Endothelial cell of umbilical vein (primary cell): ENCODE measurements around the gene CCND2.

Experiments used
- EZH2 ChIP-seq: IDR thresholded peaks from 2 replicates; pipeline ENCODE4 v1.6.1; 2012; ENCODE audit warnings: borderline replicate concordance, low read depth, mild to moderate bottlenecking, moderate library complexity, low read length, inconsistent platforms; ENCODE audit not compliant: severe bottlenecking
- FOS ChIP-seq: IDR thresholded peaks from 2 replicates; pipeline ENCODE4 v1.6.1; 2011; ENCODE audit warnings: mild to moderate bottlenecking, low read length, moderate library complexity, borderline replicate concordance; ENCODE audit not compliant: insufficient read depth
- MYC ChIP-seq: IDR thresholded peaks from one replicate; pipeline ENCODE4 v1.6.1; 2011; ENCODE audit warnings: mild to moderate bottlenecking, low read depth, low read length
- POLR2A ChIP-seq: IDR thresholded peaks from 2 replicates; pipeline ENCODE4 v1.6.1; 2012; ENCODE audit warnings: low read depth, mild to moderate bottlenecking, control low read depth, low read length
- POLR2AphosphoS5 ChIP-seq: IDR thresholded peaks from 2 replicates; pipeline ENCODE4 v1.6.1; 2012; ENCODE audit warnings: low read depth, mild to moderate bottlenecking, control low read depth, low read length, moderate library complexity; ENCODE audit not compliant: insufficient read depth
- TF ChIP-seq, protein P1 (sequence below), 2 donors: IDR thresholded peaks; 1 replicate in 1 of 2; 2 replicates in 1 of 2; pipeline ENCODE4 v1.5.1; 2011; ENCODE audit warnings: low read length in 2 of 2, mild to moderate bottlenecking in 2 of 2, moderate library complexity in 2 of 2, control low read depth in 1 of 2, inconsistent platforms in 1 of 2, low read depth in 1 of 2; ENCODE audit not compliant: insufficient read depth in 1 of 2; ENCODE audit errors: extremely low read depth in 1 of 2
- TF ChIP-seq, protein P2 (sequence below): IDR thresholded peaks from 2 replicates; pipeline ENCODE4 v1.6.1; 2011; ENCODE audit not compliant: insufficient read depth, insufficient read length

DNA sequence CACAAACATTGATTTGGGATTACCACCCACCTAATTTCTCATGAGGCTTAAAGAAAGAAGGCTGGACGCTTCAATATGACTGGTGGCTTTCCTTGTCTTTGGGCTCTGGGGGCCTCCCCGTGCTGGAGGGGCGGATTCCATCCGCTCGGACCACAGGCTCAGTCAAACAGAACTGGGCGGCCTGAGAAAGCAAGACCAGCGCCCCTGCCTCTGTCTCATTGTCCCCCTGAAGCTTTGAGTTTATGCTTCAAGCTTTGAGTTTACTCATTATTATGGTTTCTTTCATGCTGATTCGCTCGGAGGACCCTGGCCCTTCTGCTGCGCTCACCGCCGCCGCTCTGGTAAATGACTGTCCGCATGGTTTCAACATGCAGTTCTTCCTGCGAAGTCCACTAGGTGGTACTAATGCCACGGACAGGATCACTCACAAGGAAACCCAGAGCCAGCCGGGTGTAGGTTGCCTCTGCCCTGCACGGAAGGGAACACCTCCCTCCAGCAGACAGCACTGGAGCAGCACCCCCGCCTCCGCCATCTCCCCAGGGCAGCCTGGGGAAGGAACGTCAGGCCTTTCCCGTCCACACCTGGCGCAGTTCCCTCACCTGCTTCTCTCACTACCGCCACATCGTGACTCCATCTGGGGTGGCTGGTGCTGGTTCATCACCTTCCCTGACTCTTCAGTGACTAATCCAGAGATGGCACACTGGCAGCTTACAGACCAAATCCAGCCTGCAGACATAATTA is 34.2 kb downstream of the CCND2 start:
- TF ChIP-seq, protein P1, sequence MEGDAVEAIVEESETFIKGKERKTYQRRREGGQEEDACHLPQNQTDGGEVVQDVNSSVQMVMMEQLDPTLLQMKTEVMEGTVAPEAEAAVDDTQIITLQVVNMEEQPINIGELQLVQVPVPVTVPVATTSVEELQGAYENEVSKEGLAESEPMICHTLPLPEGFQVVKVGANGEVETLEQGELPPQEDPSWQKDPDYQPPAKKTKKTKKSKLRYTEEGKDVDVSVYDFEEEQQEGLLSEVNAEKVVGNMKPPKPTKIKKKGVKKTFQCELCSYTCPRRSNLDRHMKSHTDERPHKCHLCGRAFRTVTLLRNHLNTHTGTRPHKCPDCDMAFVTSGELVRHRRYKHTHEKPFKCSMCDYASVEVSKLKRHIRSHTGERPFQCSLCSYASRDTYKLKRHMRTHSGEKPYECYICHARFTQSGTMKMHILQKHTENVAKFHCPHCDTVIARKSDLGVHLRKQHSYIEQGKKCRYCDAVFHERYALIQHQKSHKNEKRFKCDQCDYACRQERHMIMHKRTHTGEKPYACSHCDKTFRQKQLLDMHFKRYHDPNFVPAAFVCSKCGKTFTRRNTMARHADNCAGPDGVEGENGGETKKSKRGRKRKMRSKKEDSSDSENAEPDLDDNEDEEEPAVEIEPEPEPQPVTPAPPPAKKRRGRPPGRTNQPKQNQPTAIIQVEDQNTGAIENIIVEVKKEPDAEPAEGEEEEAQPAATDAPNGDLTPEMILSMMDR (IDR thresholded peaks at IDR 0.05; ENCODE audit: extremely low read depth in 1 of 2, insufficient read depth in 1 of 2, low read depth in 1 of 2, low read length in 2 of 2) = peak; percentile 64 to 73
- TF ChIP-seq POLR2A (no peak), POLR2AphosphoS5 (no peak), EZH2 (peak; percentile 37), MYC (no peak), FOS (no peak)
- TF ChIP-seq, protein P2, sequence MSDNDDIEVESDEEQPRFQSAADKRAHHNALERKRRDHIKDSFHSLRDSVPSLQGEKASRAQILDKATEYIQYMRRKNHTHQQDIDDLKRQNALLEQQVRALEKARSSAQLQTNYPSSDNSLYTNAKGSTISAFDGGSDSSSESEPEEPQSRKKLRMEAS = no peak
